ENCODE measurements around the gene TIGD1. TPM values are rescaled to one million over a fixed set of nuclear protein-coding genes. Genes with fewer than 3 reads are reported as not detected.
A peak's percentile ranks its signal among the peaks of the same experiment; 100 is the strongest.

TIGD1 gene
- total RNA-seq, 2 donors from 2014 or later, result 3.2 to 9.4 TPM

GRCh38 chr2:232519581-232520438, 30.5 kb downstream of the TIGD1 start, which contains the start of gene PRSS56:
PRSS56 (plus strand) TSS chr2:232520388; CDS start chr2:232520599, 211 bp downstream.
- Mint-ChIP-seq H3K27me3 (peaks cover 0 to 25% of the 10 kb centered on the region in 2 donors), H3K4me1 (ENCODE audit: low read depth in 2 of 2) (peaks cover 0 to 7% of the 10 kb centered on the region in 2 donors), H3K36me3 (no peaks in the 10 kb centered on the region), H3K9me3 (no peaks in the 10 kb centered on the region), H3K4me3 (peak within 1 kb of the TSS; percentile 10), H3K27ac (no peak within 1 kb of the TSS)
- DNase-seq (ENCODE audit: low spot score) (no peak), ATAC-seq (no peak)

- ATAC-seq (no peak), DNase-seq (ENCODE audit: low spot score) (no peak)
- no peak overlapping the region for H3K4me3 Mint-ChIP-seq
- H3K27me3 Mint-ChIP-seq, result peaks cover 0 to 18% of the 10 kb centered on the region in 2 donors
- no peaks in the 10 kb centered on the region for H3K9me3 Mint-ChIP-seq
- H3K36me3 Mint-ChIP-seq, result no peaks in the 10 kb centered on the region
- peaks cover 0 to 2% of the 10 kb centered on the region in 2 donors for H3K4me1 Mint-ChIP-seq (ENCODE audit: low read depth in 2 of 2)
- no peak overlapping the region for H3K27ac Mint-ChIP-seq
Observed at GRCh38 chr2:232518844-232519243, 31.5 kb downstream of the TIGD1 start.

GRCh38 chr2:232516551-232516950, 33.8 kb downstream of the TIGD1 start:
- Mint-ChIP-seq H3K36me3 (no peaks in the 10 kb centered on the region), H3K9me3 (no peaks in the 10 kb centered on the region), H3K27me3 (peaks cover 0 to 18% of the 10 kb centered on the region in 2 donors), H3K27ac (no peak overlapping the region), H3K4me3 (no peak overlapping the region), H3K4me1 (ENCODE audit: low read depth in 2 of 2) (peaks cover 0 to 2% of the 10 kb centered on the region in 2 donors)
- ATAC-seq, result no peak
- DNase-seq (ENCODE audit: low spot score), result no peak

- Mint-ChIP-seq H3K9me3 (no peaks in the 10 kb centered on the region), H3K4me1 (ENCODE audit: low read depth in 2 of 2) (no peaks in the 10 kb centered on the region), H3K27ac (no peak overlapping the region), H3K36me3 (no peaks in the 10 kb centered on the region), H3K4me3 (no peak overlapping the region), H3K27me3 (peaks cover 0 to 16% of the 10 kb centered on the region in 2 donors)
- DNase-seq (ENCODE audit: low spot score) (no peak), ATAC-seq (no peak)
Observed at GRCh38 chr2:232515639-232516038, 34.7 kb downstream of the TIGD1 start.

- no peak overlapping the region for H3K4me3 Mint-ChIP-seq
- DNase-seq (ENCODE audit: low spot score) (no peak), ATAC-seq (no peak)
- no peaks in the 10 kb centered on the region for H3K36me3 Mint-ChIP-seq
- no peaks in the 10 kb centered on the region for H3K4me1 Mint-ChIP-seq (ENCODE audit: low read depth in 2 of 2)
- no peaks in the 10 kb centered on the region for H3K9me3 Mint-ChIP-seq
- H3K27ac Mint-ChIP-seq, result no peak overlapping the region
- H3K27me3 Mint-ChIP-seq, result peaks cover 0 to 14% of the 10 kb centered on the region in 2 donors
Observed at GRCh38 chr2:232513353-232513752, 37.0 kb downstream of the TIGD1 start.

GRCh38 chr2:232512602-232513001, 37.8 kb downstream of the TIGD1 start:
- ATAC-seq (no peak), DNase-seq (ENCODE audit: low spot score) (no peak)
- peaks cover 0 to 14% of the 10 kb centered on the region in 2 donors for H3K27me3 Mint-ChIP-seq
- H3K4me3 Mint-ChIP-seq, result no peak overlapping the region
- no peak overlapping the region for H3K27ac Mint-ChIP-seq
- H3K36me3 Mint-ChIP-seq, result no peaks in the 10 kb centered on the region
- H3K4me1 Mint-ChIP-seq (ENCODE audit: low read depth in 2 of 2), result no peaks in the 10 kb centered on the region
- no peaks in the 10 kb centered on the region for H3K9me3 Mint-ChIP-seq

GRCh38 chr2:232511336-232511890, 38.9 kb downstream of the TIGD1 start:
- DNase-seq (ENCODE audit: low spot score), result no peak
- Mint-ChIP-seq H3K4me3 (no peak overlapping the region), H3K9me3 (no peaks in the 10 kb centered on the region), H3K27me3 (peaks cover 0 to 15% of the 10 kb centered on the region in 2 donors), H3K4me1 (ENCODE audit: low read depth in 2 of 2) (no peaks in the 10 kb centered on the region), H3K36me3 (no peaks in the 10 kb centered on the region), H3K27ac (no peak overlapping the region)
- no peak for ATAC-seq

- Mint-ChIP-seq H3K4me1 (ENCODE audit: low read depth in 2 of 2) (no peaks in the 10 kb centered on the region), H3K4me3 (no peak overlapping the region), H3K9me3 (no peaks in the 10 kb centered on the region), H3K36me3 (no peaks in the 10 kb centered on the region), H3K27ac (no peak overlapping the region), H3K27me3 (peaks cover 14 to 22% of the 10 kb centered on the region in 2 donors)
- DNase-seq (ENCODE audit: low spot score) (no peak), ATAC-seq (no peak)
Observed at GRCh38 chr2:232508251-232508650, 42.1 kb downstream of the TIGD1 start.

GRCh38 chr2:232506709-232507108, 43.6 kb downstream of the TIGD1 start:
- DNase-seq (ENCODE audit: low spot score) (no peak), ATAC-seq (no peak)
- H3K4me3 Mint-ChIP-seq, result no peak overlapping the region
- no peaks in the 10 kb centered on the region for H3K36me3 Mint-ChIP-seq
- peaks cover 14 to 26% of the 10 kb centered on the region in 2 donors for H3K27me3 Mint-ChIP-seq
- peaks cover 0 to 4% of the 10 kb centered on the region in 2 donors for H3K4me1 Mint-ChIP-seq (ENCODE audit: low read depth in 2 of 2)
- H3K9me3 Mint-ChIP-seq, result no peaks in the 10 kb centered on the region
- no peak overlapping the region for H3K27ac Mint-ChIP-seq

- Mint-ChIP-seq H3K9me3 (no peaks in the 10 kb centered on the region), H3K4me1 (ENCODE audit: low read depth in 2 of 2) (peaks cover 0 to 4% of the 10 kb centered on the region in 2 donors), H3K27me3 (peaks cover 14 to 26% of the 10 kb centered on the region in 2 donors), H3K36me3 (no peaks in the 10 kb centered on the region), H3K27ac (no peak overlapping the region), H3K4me3 (no peak overlapping the region)
- ATAC-seq (no peak), DNase-seq (ENCODE audit: low spot score) (no peak)
Observed at GRCh38 chr2:232505856-232506255, 44.5 kb downstream of the TIGD1 start.

GRCh38 chr2:232504438-232504837, 45.9 kb downstream of the TIGD1 start:
- no peak for DNase-seq (ENCODE audit: low spot score)
- Mint-ChIP-seq H3K9me3 (no peaks in the 10 kb centered on the region), H3K27ac (no peak overlapping the region), H3K27me3 (peaks cover 14 to 26% of the 10 kb centered on the region in 2 donors), H3K36me3 (no peaks in the 10 kb centered on the region), H3K4me1 (ENCODE audit: low read depth in 2 of 2) (peaks cover 0 to 4% of the 10 kb centered on the region in 2 donors), H3K4me3 (no peak overlapping the region)
- ATAC-seq, result no peak

GRCh38 chr2:232503809-232504323, 46.5 kb downstream of the TIGD1 start:
- DNase-seq (ENCODE audit: low spot score) (no peak), ATAC-seq (no peak)
- Mint-ChIP-seq H3K4me3 (peak overlapping the region; percentile 27), H3K4me1 (ENCODE audit: low read depth in 2 of 2) (peaks cover 0 to 4% of the 10 kb centered on the region in 2 donors), H3K9me3 (no peaks in the 10 kb centered on the region), H3K27me3 (peaks cover 14 to 23% of the 10 kb centered on the region in 2 donors), H3K27ac (no peak overlapping the region), H3K36me3 (no peaks in the 10 kb centered on the region)

- H3K4me1 Mint-ChIP-seq (ENCODE audit: low read depth in 2 of 2), result peaks cover 0 to 4% of the 10 kb centered on the region in 2 donors
- peak overlapping the region; percentile 27 for H3K4me3 Mint-ChIP-seq
- no peaks in the 10 kb centered on the region for H3K9me3 Mint-ChIP-seq
- H3K36me3 Mint-ChIP-seq, result no peaks in the 10 kb centered on the region
- no peak overlapping the region for H3K27ac Mint-ChIP-seq
- no peak for DNase-seq (ENCODE audit: low spot score)
- H3K27me3 Mint-ChIP-seq, result peaks cover 21 to 24% of the 10 kb centered on the region in 2 donors
- peak in 1 of 2 donors; percentile 29 for ATAC-seq
Observed at GRCh38 chr2:232502911-232503808, 47.2 kb downstream of the TIGD1 start.

Data from natural killer cell treated with Interleukin-12 subunit alpha and Interleukin-12 subunit beta and Interleukin-15 and Interleukin-18, amount 100 ng/mL, for 72 hours (primary cell).